Measurements from ENCODE around the gene EFS. TPM values are rescaled to one million over a fixed set of nuclear protein-coding genes. Genes with fewer than 3 reads are reported as not detected.
"Not testable (repeated sequence)": the region's sequence is repeated elsewhere in the genome, so short reads cannot be mapped to it uniquely, and the experiment has no call there.

The EFS gene
- total RNA-seq, 2 experiments from 2014 or later = not detected

- H3K9me3 Mint-ChIP-seq = no peaks in the 10 kb centered on the region
- H3K27me3 Mint-ChIP-seq = peaks cover 10% of the 10 kb centered on the region
- DNase-seq (no peak), ATAC-seq (ENCODE audit: low read depth) (no peak)
- POLR2A ChIA-PET = interaction anchor here (0.6 kb wide), 1 partner anchor 168 kb away, joined by 5 read pairs; no protein-coding TSS in a partner anchor
- H3K4me3 Mint-ChIP-seq = no peak overlapping the region
- H3K27ac Mint-ChIP-seq = no peak overlapping the region
- H3K36me3 Mint-ChIP-seq = no peaks in the 10 kb centered on the region
- peaks cover 2% of the 10 kb centered on the region for H3K4me1 Mint-ChIP-seq
These were observed 39.4 kb upstream of the EFS start for GRCh38 chr14:23404331-23404900.

- peaks cover under 1% of the 10 kb centered on the region for H3K4me1 Mint-ChIP-seq
- no peak overlapping the region for H3K4me3 Mint-ChIP-seq
- POLR2A ChIA-PET = interaction anchor here (0.6 kb wide), 1 partner anchor 167 kb away, joined by 5 read pairs; no protein-coding TSS in a partner anchor
- no peaks in the 10 kb centered on the region for H3K9me3 Mint-ChIP-seq
- DNase-seq = no peak
- peaks cover 10% of the 10 kb centered on the region for H3K27me3 Mint-ChIP-seq
- ATAC-seq (ENCODE audit: low read depth) = no peak
- H3K36me3 Mint-ChIP-seq = no peaks in the 10 kb centered on the region
- no peak overlapping the region for H3K27ac Mint-ChIP-seq
These were observed 38.9 kb upstream of the EFS start for GRCh38 chr14:23403908-23404307.

GRCh38 chr14:23403139-23403438 is 38.1 kb upstream of the EFS start:
- no peak for ATAC-seq (ENCODE audit: low read depth)
- Mint-ChIP-seq H3K4me1 (no peaks in the 10 kb centered on the region), H3K4me3 (no peak overlapping the region), H3K9me3 (no peaks in the 10 kb centered on the region), H3K36me3 (no peaks in the 10 kb centered on the region), H3K27me3 (peaks cover 10% of the 10 kb centered on the region), H3K27ac (no peak overlapping the region)
- POLR2A ChIA-PET = no interaction called here
- no peak for DNase-seq

GRCh38 chr14:23402296-23403138 is 37.5 kb upstream of the EFS start:
- H3K4me3 Mint-ChIP-seq = no peak overlapping the region
- no peak overlapping the region for H3K27ac Mint-ChIP-seq
- DNase-seq (no peak), ATAC-seq (ENCODE audit: low read depth) (no peak)
- no peaks in the 10 kb centered on the region for H3K4me1 Mint-ChIP-seq
- H3K9me3 Mint-ChIP-seq = no peaks in the 10 kb centered on the region
- no peaks in the 10 kb centered on the region for H3K36me3 Mint-ChIP-seq
- H3K27me3 Mint-ChIP-seq = peaks cover 7% of the 10 kb centered on the region
- POLR2A ChIA-PET = no interaction called here

- DNase-seq (no peak), ATAC-seq (ENCODE audit: low read depth) (no peak)
- H3K27ac Mint-ChIP-seq = no peak overlapping the region
- H3K36me3 Mint-ChIP-seq = no peaks in the 10 kb centered on the region
- H3K4me3 Mint-ChIP-seq = no peak overlapping the region
- POLR2A ChIA-PET = no interaction called here
- H3K27me3 Mint-ChIP-seq = peaks cover 5% of the 10 kb centered on the region
- no peaks in the 10 kb centered on the region for H3K4me1 Mint-ChIP-seq
- no peaks in the 10 kb centered on the region for H3K9me3 Mint-ChIP-seq
These were observed 36.3 kb upstream of the EFS start for GRCh38 chr14:23401291-23401690.

GRCh38 chr14:23400496-23401149 is 35.7 kb upstream of the EFS start:
- H3K27ac Mint-ChIP-seq; H3K36me3 Mint-ChIP-seq; POLR2A ChIA-PET; ATAC-seq (ENCODE audit: low read depth); H3K4me1 Mint-ChIP-seq; H3K9me3 Mint-ChIP-seq; H3K27me3 Mint-ChIP-seq; H3K4me3 Mint-ChIP-seq; DNase-seq: not testable (repeated sequence)

- no peak overlapping the region for H3K27ac Mint-ChIP-seq
- no peak for DNase-seq
- H3K4me1 Mint-ChIP-seq = no peaks in the 10 kb centered on the region
- no peaks in the 10 kb centered on the region for H3K9me3 Mint-ChIP-seq
- no peaks in the 10 kb centered on the region for H3K36me3 Mint-ChIP-seq
- peaks cover 3% of the 10 kb centered on the region for H3K27me3 Mint-ChIP-seq
- POLR2A ChIA-PET = no interaction called here
- no peak for ATAC-seq (ENCODE audit: low read depth)
- H3K4me3 Mint-ChIP-seq = no peak overlapping the region
These were observed 34.6 kb upstream of the EFS start for GRCh38 chr14:23399591-23399990.

- Mint-ChIP-seq H3K27ac (no peak overlapping the region), H3K4me3 (no peak overlapping the region), H3K4me1 (no peaks in the 10 kb centered on the region), H3K36me3 (no peaks in the 10 kb centered on the region), H3K27me3 (peaks cover 3% of the 10 kb centered on the region), H3K9me3 (no peaks in the 10 kb centered on the region)
- POLR2A ChIA-PET = no interaction called here
- DNase-seq (no peak), ATAC-seq (ENCODE audit: low read depth) (no peak)
These were observed 34.2 kb upstream of the EFS start for GRCh38 chr14:23399136-23399535.

GRCh38 chr14:23398348-23398747 is 33.4 kb upstream of the EFS start:
- Mint-ChIP-seq H3K27ac (no peak overlapping the region), H3K36me3 (no peaks in the 10 kb centered on the region), H3K4me3 (no peak overlapping the region), H3K4me1 (no peaks in the 10 kb centered on the region), H3K27me3 (no peaks in the 10 kb centered on the region), H3K9me3 (no peaks in the 10 kb centered on the region)
- POLR2A ChIA-PET = no interaction called here
- DNase-seq (no peak), ATAC-seq (ENCODE audit: low read depth) (no peak)

GRCh38 chr14:23396781-23397407 is 31.9 kb upstream of the EFS start:
- Mint-ChIP-seq H3K4me1 (no peaks in the 10 kb centered on the region), H3K4me3 (no peak overlapping the region), H3K27ac (no peak overlapping the region), H3K27me3 (peaks cover 2% of the 10 kb centered on the region), H3K9me3 (no peaks in the 10 kb centered on the region), H3K36me3 (no peaks in the 10 kb centered on the region)
- DNase-seq = no peak
- POLR2A ChIA-PET = no interaction called here
- ATAC-seq (ENCODE audit: low read depth) = no peak

- no peaks in the 10 kb centered on the region for H3K36me3 Mint-ChIP-seq
- DNase-seq (no peak), ATAC-seq (ENCODE audit: low read depth) (no peak)
- peaks cover 2% of the 10 kb centered on the region for H3K27me3 Mint-ChIP-seq
- POLR2A ChIA-PET = no interaction called here
- no peaks in the 10 kb centered on the region for H3K9me3 Mint-ChIP-seq
- H3K4me1 Mint-ChIP-seq = no peaks in the 10 kb centered on the region
- H3K4me3 Mint-ChIP-seq = no peak overlapping the region
- H3K27ac Mint-ChIP-seq = no peak overlapping the region
These were observed 31.2 kb upstream of the EFS start for GRCh38 chr14:23396126-23396525.

GRCh38 chr14:23392613-23393012 is 27.6 kb upstream of the EFS start:
- no peak overlapping the region for H3K4me3 Mint-ChIP-seq
- H3K27ac Mint-ChIP-seq = no peak overlapping the region
- POLR2A ChIA-PET = interaction anchor here (0.9 kb wide), 1 partner anchor 66 kb away, joined by 3 read pairs; no protein-coding TSS in a partner anchor
- H3K36me3 Mint-ChIP-seq = no peaks in the 10 kb centered on the region
- DNase-seq (no peak), ATAC-seq (ENCODE audit: low read depth) (no peak)
- peaks cover 2% of the 10 kb centered on the region for H3K27me3 Mint-ChIP-seq
- H3K4me1 Mint-ChIP-seq = no peaks in the 10 kb centered on the region
- H3K9me3 Mint-ChIP-seq = no peaks in the 10 kb centered on the region

GRCh38 chr14:23389871-23390270 is 24.9 kb upstream of the EFS start:
- H3K36me3 Mint-ChIP-seq; H3K27me3 Mint-ChIP-seq; H3K27ac Mint-ChIP-seq; ATAC-seq (ENCODE audit: low read depth); H3K9me3 Mint-ChIP-seq; POLR2A ChIA-PET; H3K4me3 Mint-ChIP-seq; DNase-seq; H3K4me1 Mint-ChIP-seq: not testable (repeated sequence)

GRCh38 chr14:23389396-23389795 is 24.4 kb upstream of the EFS start:
- Mint-ChIP-seq H3K9me3 (no peaks in the 10 kb centered on the region), H3K27ac (no peak overlapping the region), H3K36me3 (no peaks in the 10 kb centered on the region), H3K4me1 (no peaks in the 10 kb centered on the region), H3K27me3 (peaks cover 2% of the 10 kb centered on the region), H3K4me3 (no peak overlapping the region)
- ATAC-seq (ENCODE audit: low read depth) (no peak), DNase-seq (no peak)
- POLR2A ChIA-PET = no interaction called here

Measured in activated naive CD8-positive, alpha-beta T cell treated with anti-CD3 and anti-CD28 coated beads, Interleukin-2, amount 10 ng/mL, durations not matched to agents 7 days and 5 days (primary cell).